ENCODE measurements around the gene HIVEP3.

Gene HIVEP3

DNA sequence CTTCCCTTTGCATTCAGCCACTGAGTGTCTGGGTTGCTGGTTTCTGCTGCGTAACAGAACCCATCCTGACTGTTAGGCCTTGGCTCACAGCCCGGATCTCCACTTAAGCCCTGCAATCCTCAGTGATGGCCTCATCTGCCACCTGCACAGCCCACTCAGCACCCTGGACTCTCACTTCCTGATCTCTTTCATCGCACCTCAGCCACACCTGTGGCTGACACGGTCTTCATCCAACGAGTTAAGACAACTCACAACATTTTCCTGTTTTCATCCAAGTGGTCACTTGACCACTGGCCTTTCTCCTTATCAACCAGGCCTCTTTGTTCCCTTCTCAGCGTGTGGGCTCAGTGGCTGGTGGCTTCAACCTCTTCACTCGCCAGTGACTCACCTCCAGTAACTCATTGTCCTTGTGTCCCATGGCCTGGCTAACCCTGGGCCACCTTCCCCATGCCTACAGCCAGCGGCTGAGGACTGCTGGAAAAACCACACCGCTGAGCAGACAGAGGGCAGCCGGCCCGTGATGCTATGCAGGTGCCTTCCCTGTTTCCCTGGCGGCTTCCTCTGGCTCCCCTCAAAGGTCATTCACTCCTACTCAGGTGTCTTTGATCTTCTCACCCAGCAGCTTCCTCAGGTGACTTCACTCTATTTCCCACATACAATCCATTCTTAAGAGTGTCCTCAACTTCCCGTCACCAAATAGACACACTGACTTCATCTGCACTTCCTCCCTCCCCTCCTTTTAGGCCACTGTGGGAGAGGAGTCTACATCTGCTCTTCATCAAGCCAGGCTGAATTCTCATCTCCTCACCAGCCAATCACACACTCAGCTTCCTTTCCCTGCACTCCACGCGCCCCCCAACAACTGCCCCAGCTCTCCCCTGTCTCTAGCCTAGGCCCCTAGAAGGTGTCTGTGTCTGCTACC lies 414.3 kb downstream of the HIVEP3 start:
- DNase-seq, result no peak

DNA sequence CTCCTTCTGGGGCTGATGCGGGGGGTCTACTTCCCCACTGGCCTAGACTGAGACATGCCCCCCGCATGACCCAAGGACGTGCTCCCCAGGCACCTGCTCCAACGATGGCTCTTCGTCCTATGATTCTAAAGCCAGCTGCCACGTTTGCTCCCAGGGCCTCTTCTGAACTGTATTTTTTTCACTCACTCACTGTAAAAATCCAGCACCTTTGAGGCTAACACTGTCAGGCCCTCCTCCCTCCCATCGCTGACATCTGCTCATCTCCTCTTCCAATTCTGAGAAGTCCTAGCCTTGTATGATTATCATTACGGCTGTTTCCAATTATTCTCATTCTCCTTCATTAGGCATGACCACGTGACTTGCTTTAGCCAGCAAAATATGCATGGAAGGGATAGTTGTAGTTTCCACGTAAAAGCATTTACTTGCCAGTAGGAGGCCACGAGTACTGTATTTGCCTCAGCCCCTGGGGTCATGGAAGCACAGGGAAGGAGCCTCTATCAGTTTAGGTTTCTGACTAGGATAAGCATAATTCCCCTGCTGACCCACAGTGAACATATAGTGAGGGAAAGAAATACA lies 415.1 kb downstream of the HIVEP3 start:
- no peak for DNase-seq

DNA sequence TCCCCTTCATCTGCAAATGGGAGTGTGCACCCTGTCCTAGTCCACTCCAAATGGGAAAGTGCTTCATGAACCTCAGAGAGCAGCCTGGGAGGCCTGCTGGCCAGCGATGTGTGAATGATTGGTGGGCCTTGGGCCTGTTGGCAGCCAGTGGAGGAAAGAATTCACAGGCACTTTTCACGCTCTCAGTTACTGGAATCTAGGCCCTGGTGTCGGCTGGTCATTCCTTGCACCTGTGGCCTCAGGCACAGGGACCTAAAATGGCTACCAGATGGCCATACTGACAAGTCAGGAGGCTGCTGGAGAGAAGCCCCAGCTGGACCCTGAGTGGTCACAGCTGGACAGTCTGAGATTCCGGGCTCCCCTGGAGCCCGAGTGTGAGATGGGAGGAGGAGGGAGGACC lies 415.8 kb downstream of the HIVEP3 start:
- DNase-seq, result no peak

DNA sequence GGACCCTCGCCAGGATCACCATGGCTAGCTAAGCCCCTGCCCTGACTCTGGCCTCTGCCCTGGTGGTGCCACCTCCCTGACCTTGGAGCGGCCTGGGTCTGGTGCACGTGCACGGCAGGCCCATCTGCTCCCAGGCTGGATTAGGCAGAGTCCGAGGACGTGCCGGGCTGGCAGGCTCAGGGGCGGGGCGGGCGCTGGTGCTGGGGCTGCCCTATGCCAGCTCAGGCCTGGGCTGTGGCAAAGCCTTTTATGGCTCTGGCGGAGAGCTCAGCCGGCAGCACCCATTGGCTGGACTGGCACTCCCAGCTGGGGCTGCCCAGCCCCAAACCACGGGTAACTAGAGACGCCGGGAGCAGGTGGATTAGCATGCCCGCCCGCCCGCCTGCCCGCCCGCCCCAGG lies 417.1 kb downstream of the HIVEP3 start:
- DNase-seq, result no peak

DNA sequence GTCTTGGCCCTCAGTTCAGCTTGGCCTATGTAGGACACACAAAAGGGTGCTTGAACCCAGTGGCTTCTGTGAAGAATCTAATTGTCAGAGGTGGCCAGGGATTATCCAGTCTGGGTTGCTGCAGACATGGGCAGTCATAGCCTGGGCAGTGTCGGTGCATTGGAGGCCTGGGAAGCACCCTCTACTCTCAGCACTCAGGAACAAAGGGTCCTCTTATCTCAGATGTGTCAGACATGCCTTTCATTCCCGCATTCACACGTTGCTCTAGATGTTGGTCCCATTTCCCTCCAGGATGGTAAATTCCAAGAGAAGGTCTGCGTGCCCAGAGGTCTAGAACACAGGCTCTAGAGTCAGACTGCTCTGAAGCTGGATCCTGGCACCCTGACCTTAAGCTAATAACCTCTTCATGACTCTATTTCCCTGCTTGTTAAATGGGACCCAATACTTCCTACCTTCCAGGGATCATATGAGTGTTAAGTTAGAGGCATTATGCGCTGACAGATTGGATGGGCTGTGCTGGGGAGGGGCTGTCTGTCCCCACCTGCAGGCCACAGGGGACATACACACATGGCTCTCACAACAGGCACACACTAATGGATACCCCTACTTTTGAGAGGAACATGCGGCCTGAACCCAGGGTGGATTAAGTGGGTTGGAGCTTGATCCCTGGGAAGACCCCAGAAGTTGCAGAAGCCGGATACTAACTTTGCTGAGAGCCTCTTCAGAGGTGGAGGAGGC lies 417.8 kb downstream of the HIVEP3 start:
- DNase-seq, result no peak

DNA sequence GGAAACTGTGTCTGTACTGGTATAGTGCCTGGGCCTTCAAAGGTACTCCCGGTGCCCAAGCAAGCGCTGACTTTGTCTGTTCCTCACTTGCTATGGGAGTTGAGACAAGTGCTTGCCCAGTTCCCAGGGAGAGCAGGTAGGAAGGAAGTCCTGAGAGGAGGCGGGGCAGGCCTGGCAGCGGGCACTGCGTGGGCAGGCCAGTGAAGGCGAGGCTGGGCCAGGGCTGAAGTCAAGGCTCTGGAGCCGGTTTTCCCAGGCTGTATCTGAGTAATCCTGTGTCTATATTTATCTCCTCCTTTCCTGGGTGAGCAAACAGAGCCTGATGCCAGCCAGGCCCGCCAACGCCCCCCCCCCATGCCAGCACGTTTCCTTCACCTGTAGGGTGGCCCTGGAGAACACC lies 418.3 kb downstream of the HIVEP3 start:
- DNase-seq, result no peak

DNA sequence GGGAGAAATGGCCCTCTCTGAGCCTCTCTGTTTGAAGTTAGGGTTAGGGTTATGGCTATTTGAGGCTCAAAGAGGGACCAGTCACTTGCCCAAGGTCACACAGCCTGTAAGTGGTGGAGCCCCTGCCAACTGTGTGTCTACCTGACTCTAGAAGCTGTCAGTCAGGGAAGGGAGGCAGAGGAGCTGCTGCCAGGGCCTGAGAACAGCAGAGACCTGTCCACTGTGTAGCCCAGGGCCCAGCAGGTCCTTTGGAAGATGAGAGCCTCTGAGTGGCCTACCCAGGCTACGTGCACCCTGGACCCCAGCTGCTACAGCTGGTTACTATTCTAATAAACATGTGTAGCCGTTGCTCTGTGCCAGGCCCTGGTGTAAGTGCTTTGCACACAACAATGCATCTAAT lies 419.1 kb downstream of the HIVEP3 start:
- DNase-seq, result no peak

DNA sequence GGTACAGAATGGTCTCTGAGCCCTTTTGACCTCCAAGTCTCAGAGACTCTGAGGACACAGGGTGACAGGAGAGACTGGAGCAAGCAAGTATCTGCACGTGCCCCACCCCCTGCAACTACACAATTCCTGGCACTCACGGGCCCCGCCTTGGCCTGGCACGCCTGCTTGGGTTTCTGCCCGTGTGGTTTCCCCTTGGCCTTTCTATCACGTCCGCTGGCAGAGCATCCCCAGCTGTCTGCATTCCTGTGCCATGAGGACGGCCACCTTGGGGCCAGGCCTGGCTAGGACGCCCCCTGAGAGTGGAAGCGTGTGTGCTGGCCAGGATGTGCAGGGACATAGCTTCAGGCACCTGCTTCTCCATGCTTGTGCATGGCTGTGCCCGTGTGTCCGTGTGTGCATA lies 419.9 kb downstream of the HIVEP3 start:
- no peak for DNase-seq

DNA sequence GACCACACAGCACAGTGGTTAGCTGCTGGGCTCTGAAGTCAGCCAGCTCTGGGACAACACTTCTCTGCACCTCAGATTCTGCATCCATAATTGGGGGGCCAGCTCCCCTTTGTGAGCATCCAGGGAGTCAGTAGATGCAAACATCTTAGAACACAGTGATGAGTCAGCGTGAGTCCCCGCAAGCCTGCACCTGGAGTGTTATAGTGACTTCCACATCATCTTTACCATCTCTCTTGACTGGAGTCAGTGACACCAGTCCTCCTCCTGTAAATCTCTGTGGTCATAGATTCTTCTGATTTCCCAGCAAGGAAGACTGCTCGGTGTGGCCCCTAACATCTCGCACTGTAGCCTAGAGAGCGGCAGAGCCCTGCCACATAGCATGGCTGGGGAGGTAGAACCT lies 420.3 kb downstream of the HIVEP3 start:
- no peak for DNase-seq

DNA sequence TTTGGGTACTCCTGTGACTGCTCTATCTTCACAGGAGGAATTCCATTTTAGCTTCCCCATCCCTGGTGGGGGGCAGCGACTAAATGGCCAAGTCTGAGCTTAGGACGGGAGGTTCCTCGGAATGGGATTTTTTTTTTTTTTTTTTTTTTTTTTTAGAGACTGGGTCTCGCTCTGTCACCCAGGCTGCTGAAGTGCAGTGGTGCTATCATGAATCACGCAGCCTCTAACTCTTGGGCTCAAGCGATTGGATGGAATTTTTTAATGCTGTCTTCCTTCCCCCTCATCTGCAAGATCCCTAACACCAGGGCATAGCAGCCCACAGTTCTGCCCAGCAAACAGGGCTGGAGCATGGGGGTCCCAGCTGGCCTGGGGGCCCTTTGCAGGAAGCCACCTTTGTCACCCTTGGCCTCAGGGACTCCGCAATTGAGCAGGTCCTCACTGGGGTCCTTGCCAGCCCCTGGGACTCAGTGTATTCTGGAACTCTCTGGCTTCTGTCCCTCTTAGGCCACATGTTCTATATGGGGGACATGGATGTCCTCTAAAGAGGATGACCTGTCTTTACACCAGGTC lies 421.2 kb downstream of the HIVEP3 start:
- DNase-seq, result no peak

DNA sequence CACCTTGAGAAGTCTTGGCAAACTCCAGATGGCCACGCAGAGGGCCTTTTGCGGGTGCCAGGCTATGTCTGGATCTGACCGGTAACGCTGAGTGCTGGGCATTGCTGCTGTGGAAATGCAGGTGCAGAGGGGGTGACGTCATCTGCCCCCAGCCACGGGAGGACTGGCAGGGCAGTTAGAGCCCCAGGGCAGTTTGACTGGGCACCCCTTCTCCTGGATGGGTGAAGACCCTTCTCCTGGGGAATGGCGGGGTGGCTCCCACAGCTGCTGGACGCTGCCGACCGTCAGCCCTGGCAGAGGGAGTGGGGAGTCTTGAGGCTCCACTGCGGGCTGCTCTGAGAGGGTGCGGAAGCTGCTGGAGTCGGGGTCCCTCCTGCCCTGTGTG lies 421.7 kb downstream of the HIVEP3 start:
- no peak for DNase-seq

DNA sequence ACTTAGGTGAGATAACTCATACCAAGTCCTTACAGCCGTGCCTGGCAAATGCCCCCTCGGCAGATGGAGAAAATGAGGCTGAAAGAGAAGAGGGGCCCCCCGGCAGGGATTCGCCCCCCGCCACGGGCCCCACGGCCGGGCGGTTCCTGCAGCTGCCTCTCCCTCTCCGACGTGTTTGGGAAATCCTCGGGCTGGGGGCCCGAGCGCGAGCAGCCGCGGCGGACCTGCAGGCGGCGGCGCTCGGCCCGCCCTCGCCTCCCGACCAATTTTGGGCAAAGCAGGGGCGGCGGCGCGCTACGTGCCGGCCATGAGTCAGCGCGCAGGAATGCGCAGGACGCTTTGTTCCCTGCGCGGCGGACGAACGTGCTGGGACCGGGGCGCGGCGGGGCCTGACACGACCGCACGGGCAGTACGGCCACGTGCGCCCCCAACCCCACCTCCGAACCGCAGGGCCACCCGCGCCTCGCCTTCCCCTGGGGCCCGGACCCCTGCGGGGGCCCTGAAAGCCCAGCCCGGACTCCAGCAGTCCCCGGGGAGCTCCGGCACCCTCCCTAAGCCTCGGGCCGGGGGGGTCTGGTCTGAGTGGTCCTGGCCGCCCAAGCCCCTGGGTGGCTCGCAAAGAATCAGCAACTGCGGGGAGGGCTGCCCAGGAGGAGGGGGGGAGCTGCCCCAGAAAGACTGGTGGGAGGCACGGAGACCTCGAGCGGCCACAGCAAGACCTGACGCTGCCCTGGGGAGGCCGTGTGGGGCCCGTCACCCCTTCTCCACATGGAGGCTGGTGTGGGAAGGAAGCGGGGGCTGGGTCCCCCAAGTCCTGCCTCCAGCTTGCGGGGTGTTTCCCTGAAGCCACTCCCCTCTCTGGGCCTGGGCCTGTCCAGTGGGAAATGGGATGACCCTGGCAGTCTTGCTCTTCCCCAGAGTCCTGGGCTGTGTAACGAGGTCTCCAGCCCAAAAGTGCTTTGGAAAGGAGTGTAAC lies 422.4 kb downstream of the HIVEP3 start:
- no peak for DNase-seq

DNA sequence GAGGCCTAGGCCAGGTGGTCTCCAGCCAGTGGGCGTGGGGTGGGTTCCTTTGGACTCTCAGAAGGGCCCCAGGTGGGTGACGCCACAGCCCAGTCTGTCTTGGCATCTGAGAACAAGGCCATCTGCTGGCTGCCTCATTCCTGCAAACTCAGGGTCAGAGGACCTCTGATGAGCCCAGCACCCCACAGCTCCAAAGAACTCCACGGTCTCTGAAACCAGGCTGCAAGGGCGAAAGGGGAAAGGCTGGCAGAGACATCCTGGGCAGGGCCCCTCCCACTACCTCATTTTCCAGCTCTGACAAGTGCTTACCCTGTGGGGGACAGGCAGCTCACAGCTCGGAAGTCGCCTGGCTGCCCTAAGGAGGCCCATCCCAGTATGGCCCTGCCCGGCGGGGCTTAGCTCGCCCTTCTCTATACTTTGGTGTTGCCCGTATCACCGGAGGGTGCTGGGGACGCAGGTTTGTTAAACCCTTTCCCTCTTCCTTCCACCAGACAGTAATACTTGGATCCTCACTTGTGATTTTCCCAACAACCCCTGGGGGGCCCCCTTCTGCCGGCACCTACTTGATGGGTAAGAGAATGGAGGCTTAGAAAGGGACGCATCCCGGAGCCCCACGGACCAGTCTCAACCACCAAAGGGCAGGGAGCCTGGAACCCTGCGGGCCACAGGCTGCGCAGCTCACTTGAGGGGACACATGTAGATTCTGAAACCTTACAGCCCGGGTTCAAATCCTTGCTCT lies 423.3 kb downstream of the HIVEP3 start:
- DNase-seq, result no peak

DNA sequence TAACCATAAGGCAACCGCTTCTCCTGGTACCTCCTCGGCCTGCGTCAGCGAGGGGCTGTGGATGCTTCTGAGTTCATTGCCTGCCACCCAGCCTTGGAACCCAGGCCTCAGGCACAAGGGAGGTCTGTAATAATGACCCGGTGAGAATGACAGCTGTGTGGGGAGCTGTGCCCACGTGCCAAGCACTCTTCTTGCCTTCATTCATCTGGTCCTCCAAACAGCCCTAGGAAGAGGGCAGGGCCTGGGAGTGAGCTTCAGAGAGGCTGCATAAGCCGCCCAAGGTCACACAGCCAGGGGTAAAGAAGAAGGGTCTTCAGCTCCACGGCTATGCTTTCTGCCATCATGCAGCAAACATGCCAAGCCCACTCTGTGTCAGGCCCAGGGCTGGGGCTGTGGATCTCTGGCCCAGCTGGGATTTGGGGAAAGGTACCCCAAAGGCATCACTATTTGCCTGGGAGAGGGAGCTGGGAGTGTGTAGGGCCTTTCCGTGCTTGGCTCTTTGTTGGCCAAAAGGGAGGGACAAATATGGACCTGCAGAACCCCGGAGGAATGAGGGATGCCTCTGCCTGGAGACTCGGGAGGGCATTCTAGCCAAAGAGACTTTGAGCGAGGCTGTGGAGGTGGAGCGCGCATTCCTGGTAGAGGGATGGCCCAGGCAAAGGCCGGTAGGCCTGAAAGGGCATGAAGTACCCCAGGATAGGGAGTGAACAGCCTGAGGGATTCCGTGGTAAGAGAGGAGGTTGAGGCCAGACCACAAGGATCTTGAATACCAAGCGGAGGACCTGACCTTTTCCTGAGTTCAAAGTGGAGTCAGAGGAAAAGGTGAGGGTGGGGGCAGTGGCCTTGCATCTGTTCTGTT lies 424.1 kb downstream of the HIVEP3 start:
- no peak for DNase-seq

DNA sequence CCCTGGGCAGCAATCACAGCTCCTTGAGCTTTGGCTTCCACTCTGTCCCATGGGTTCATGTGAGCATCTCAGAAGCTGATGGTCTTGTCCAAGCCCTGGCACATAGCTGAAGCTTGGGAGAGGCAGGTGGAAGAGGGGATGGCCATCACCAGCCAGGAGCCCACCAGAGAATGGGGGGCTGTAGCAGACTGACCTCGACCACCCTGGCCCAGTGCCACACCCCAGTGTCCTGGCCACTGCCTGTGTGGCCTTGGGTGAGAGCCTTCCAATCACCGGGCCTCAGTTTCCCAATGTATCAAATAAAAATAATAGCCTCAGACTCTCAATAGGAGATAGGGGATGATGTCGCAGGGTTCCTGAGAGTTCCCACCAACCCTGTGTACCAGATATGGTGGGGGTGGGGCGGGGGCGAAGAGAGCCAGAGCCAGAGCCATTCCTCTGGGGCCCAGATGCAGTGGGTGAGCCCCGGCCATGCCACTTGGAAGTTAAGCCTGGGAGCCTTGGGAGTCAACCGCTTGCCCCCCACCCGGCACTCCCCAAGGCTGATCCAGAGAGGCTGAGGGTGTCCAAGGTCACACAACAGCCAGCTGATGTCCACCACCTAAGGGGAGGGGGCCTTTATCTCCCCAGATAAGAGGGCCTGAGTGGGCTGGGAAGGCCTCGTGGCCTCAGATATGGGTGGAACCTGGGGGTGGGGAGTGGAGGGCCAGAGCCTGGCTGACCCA lies 424.9 kb downstream of the HIVEP3 start:
- no peak for DNase-seq

DNA sequence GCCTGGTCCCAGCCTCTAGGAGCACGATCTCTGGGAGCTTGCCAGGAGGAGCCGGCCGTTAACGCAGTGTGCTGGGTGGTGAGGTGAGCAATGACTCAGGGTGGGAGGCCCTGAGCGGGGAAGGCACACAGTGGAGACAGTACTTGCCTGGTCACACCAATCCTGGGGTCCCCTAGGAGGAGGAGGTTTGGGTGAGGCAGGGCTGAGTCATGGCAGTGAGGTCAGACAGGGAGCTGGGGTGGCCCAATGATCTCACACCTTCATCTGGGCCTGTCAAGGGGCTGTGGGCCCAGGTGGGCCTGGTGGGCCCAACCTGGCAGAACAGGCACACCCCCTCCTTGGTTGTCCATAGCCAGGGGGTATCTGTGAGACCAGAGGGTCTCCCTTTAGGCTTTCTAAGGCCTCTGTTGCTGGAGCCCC lies 425.6 kb downstream of the HIVEP3 start:
- DNase-seq, result no peak

DNA sequence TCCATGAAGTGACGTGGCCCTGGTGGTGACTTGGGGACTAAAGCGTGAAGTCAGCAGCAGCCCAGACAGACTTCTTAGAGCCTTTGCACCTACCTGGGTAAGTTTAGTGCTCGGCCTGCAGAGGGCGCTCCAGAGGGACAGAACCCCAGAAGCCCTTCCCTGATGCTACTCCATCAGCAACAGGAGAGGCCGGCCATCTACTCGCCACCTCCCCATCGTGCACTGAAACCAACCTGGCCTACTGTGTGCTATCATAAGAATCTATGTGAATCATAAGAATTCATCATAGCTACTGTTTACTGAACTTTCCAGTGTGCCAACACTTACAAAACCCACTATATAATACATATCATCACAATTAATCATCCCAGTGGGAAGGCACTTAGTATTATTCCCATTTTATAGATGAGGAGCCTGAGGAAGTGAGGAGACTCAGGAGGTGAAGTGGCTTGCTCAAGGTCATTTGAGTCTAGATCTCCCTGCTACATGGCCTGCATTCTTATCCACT lies 426.3 kb downstream of the HIVEP3 start:
- DNase-seq, result peak in 1 of 2 donors; percentile 14

DNA sequence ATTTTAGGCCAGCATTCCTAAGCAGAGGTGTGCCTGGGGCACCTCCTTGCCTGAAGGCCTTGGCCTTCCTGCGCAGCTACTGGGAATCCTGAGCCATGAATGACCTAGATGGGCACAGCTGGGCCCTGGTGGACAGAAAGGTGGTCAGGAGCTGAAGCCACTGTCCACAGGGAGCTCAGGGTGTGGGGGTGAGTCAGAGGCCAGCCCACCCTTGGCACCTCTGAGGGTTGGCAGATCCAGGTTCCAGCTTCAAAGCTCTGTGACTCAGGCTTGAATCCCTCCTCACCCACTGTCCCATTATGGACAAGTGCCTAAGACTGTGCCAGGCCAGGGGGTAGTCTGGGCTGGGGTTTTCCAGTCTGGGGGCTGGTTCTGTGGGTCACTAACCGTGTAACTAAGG lies 427.8 kb downstream of the HIVEP3 start:
- no peak for DNase-seq

DNA sequence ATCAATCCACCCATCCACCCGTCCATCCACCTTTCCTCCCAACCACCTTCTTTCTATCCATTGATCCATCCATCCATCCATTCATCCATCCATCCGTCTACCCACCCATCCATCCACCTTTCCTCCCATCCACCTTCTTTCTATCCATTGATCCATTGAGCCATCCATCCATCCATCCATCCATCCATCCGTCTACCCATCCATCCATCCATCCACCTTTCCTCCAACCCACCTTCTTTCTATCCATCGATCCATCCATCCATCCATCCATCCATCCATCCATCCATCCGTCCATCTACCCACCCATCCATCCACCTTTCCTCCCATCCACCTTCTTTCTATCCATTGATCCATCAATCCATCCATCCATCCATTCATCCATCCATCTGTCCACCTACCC lies 429.2 kb downstream of the HIVEP3 start:
- no peak for DNase-seq
